ENCODE measurements around the gene MOGAT2. TPM values are rescaled to one million over a fixed set of nuclear protein-coding genes. Genes with fewer than 3 reads are reported as not detected.

MOGAT2 gene
- total and polyA plus RNA-seq, 2 of the 13 experiments (the other 11 are each of a cell fraction or from before 2014, with no cell fraction given): 27.2 to 27.8 TPM

DNA sequence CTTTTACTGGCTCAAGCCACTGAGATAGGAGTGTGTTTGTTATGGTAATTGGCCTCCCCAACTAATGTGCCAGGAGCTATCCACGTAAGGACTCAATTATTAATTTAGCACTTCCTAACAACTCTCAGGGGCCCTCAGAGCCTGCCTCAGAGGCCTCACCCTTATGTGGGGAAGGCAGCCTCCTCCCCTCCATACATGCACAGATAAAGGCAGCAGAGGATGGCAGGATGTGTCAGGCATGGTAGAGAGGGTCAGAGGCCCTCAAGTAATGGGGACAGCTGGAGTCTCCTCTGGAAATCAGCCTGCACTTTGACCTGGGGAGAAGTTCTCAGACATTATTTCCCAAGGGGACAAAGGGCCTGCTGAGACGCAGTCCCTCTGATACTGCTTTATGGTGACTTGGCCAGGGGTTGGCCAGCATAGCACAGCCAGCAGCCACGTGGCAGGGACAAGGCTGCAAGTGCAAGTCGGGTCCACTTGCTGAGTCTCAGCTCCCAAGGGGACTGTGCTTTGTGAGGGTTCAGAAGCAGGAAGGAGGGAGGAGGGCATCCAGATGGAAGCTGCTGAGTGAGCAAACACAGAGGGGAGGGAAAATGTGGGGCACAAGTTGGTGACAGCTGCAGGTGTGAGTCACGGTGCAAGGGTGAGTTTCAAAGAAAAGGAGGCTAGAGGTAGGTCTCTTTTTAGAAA is 17.0 kb downstream of the MOGAT2 start (continued):
- TF ChIP-seq, protein P1, sequence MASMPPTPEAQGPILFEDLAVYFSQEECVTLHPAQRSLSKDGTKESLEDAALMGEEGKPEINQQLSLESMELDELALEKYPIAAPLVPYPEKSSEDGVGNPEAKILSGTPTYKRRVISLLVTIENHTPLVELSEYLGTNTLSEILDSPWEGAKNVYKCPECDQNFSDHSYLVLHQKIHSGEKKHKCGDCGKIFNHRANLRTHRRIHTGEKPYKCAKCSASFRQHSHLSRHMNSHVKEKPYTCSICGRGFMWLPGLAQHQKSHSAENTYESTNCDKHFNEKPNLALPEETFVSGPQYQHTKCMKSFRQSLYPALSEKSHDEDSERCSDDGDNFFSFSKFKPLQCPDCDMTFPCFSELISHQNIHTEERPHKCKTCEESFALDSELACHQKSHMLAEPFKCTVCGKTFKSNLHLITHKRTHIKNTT (CRISPR knock-in tag; IDR thresholded peaks at IDR 0.05): no peak
- TF ChIP-seq ZNF232 (CRISPR knock-in tag; IDR thresholded peaks at IDR 0.05; ENCODE audit: borderline replicate concordance): no peak
- TF ChIP-seq, protein P2, sequence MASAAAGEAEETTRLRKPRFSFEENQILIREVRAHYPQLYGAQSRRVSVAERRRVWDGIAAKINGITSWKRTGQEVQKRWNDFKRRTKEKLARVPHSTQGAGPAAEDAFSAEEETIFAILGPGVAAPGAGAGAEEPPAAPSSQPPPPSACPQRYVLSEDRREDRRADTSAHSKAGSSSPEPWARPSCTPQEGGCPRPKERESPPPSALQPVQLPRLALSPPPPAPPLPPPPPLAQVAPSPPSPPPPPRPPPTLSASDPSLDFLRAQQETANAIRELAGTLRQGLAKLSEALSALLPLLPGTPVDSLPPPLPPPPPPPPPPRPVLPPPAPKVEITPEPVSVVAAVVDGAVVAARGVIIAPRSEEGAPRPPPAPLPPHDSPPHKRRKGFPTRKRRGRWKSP (CRISPR knock-in tag; IDR thresholded peaks at IDR 0.05): no peak
- TF ChIP-seq, protein P3, sequence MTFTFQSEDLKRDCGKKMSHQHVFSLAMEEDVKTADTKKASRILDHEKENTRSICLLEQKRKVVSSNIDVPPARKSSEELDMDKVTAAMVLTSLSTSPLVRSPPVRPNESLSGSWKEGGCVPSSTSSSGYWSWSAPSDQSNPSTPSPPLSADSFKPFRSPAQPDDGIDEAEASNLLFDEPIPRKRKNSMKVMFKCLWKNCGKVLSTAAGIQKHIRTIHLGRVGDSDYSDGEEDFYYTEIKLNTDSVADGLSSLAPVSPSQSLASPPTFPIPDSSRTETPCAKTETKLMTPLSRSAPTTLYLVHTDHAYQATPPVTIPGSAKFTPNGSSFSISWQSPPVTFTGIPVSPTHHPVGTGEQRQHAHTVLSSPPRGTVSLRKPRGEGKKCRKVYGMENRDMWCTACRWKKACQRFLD (CRISPR knock-in tag; IDR thresholded peaks at IDR 0.05; ENCODE audit: borderline replicate concordance): no peak
- TF ChIP-seq, protein P4, sequence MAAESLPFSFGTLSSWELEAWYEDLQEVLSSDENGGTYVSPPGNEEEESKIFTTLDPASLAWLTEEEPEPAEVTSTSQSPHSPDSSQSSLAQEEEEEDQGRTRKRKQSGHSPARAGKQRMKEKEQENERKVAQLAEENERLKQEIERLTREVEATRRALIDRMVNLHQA (CRISPR knock-in tag; IDR thresholded peaks at IDR 0.05): no peak
- TF ChIP-seq, protein P5, sequence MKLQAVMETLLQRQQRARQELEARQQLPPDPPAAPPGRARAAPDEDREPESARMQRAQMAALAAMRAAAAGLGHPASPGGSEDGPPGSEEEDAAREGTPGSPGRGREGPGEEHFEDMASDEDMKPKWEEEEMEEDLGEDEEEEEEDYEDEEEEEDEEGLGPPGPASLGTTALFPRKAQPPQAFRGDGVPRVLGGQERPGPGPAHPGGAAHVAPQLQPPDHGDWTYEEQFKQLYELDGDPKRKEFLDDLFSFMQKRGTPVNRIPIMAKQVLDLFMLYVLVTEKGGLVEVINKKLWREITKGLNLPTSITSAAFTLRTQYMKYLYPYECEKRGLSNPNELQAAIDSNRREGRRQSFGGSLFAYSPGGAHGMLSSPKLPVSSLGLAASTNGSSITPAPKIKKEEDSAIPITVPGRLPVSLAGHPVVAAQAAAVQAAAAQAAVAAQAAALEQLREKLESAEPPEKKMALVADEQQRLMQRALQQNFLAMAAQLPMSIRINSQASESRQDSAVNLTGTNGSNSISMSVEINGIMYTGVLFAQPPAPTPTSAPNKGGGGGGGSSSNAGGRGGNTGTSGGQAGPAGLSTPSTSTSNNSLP (IDR thresholded peaks at IDR 0.05; ENCODE audit: low read depth, low read length): no peak
- peak; percentile 6; the same call in 1 of the 2 replicates for TF ChIP-seq SIX4 (CRISPR knock-in tag; IDR thresholded peaks at IDR 0.05)
- no peak for TF ChIP-seq REPIN1 (CRISPR knock-in tag; IDR thresholded peaks at IDR 0.05; ENCODE audit: borderline replicate concordance, low read depth)
- TF ChIP-seq, protein P6, sequence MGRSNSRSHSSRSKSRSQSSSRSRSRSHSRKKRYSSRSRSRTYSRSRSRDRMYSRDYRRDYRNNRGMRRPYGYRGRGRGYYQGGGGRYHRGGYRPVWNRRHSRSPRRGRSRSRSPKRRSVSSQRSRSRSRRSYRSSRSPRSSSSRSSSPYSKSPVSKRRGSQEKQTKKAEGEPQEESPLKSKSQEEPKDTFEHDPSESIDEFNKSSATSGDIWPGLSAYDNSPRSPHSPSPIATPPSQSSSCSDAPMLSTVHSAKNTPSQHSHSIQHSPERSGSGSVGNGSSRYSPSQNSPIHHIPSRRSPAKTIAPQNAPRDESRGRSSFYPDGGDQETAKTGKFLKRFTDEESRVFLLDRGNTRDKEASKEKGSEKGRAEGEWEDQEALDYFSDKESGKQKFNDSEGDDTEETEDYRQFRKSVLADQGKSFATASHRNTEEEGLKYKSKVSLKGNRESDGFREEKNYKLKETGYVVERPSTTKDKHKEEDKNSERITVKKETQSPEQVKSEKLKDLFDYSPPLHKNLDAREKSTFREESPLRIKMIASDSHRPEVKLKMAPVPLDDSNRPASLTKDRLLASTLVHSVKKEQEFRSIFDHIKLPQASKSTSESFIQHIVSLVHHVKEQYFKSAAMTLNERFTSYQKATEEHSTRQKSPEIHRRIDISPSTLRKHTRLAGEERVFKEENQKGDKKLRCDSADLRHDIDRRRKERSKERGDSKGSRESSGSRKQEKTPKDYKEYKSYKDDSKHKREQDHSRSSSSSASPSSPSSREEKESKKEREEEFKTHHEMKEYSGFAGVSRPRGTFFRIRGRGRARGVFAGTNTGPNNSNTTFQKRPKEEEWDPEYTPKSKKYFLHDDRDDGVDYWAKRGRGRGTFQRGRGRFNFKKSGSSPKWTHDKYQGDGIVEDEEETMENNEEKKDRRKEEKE (IDR thresholded peaks at IDR 0.05): no peak
- TF ChIP-seq CREB1 (IDR thresholded peaks at IDR 0.05): no peak
- no peak; the same call in 1 of the 2 replicates for TF ChIP-seq CREB1 (CRISPR knock-in tag; IDR thresholded peaks at IDR 0.05)
- TF ChIP-seq BRD4 (CRISPR knock-in tag; IDR thresholded peaks at IDR 0.05): no peak
- TF ChIP-seq MEF2D (CRISPR knock-in tag; IDR thresholded peaks at IDR 0.05): no peak
- TF ChIP-seq NFRKB (IDR thresholded peaks at IDR 0.05): no peak
- TF ChIP-seq BCL6 (CRISPR knock-in tag; IDR thresholded peaks at IDR 0.05): peak; percentile 29; the same call in 1 of the 2 replicates
- no peak for TF ChIP-seq ZNF792 (CRISPR knock-in tag; IDR thresholded peaks at IDR 0.05)
- TF ChIP-seq ZNF773 (CRISPR knock-in tag; IDR thresholded peaks at IDR 0.05; ENCODE audit: borderline replicate concordance): no peak
- no peak for TF ChIP-seq ZNF75D (CRISPR knock-in tag; IDR thresholded peaks at IDR 0.05; ENCODE audit: borderline replicate concordance)
- no peak for TF ChIP-seq XRCC5 (optimal IDR thresholded peaks at IDR 0.05; ENCODE audit: low read length)
- no peak for TF ChIP-seq KMT2A (CRISPR knock-in tag; IDR thresholded peaks at IDR 0.05)
- no peak for TF ChIP-seq SAFB2 (CRISPR knock-in tag; IDR thresholded peaks at IDR 0.05; ENCODE audit: borderline replicate concordance, low read depth)
- TF ChIP-seq ZNF33B (CRISPR knock-in tag; IDR thresholded peaks at IDR 0.05): no peak
